Activated B cell treated with CpG ODN at 0.5 μM for 24 hours (primary cell): ENCODE measurements around the gene OASL. TPM values are rescaled to one million over a fixed set of nuclear protein-coding genes. Genes with fewer than 3 reads are reported as not detected.

ENCODE experiments used
- ATAC-seq: fragments of 200-7000 bp; cut with Tn5 transposase; one replicate; pipeline ENCODE4 v1.10.0; 2021; ENCODE audit warnings: low read depth, mild to moderate bottlenecking, moderate library complexity
- CTCF ChIA-PET: fragments of 350-600 bp; sonication (Branson Sonifier 250); formaldehyde crosslinking; loops from one replicate; lab custom pipeline; 2021; ENCODE audit warnings: antibody characterized with exemption; lab: Charles Lee
- POLR2A ChIA-PET: fragments of 350-600 bp; sonication (Branson Sonifier 250); formaldehyde crosslinking; loops from one replicate; lab custom pipeline; 2021; ENCODE audit warnings: antibody characterized with exemption; lab: Charles Lee
- DNase-seq: peaks from one replicate; pipeline ENCODE4 v3.0.0; 2022
- H3K27ac Mint-ChIP-seq: one replicate; pipeline ENCODE4 v1.8.0; 2020; ENCODE audit warnings: mixed read lengths
- H3K27me3 Mint-ChIP-seq: one replicate; pipeline ENCODE4 v1.8.0; 2021; ENCODE audit warnings: mixed read lengths
- H3K36me3 Mint-ChIP-seq: one replicate; pipeline ENCODE4 v1.8.0; 2021; ENCODE audit warnings: low read depth, mixed read lengths
- H3K4me1 Mint-ChIP-seq: one replicate; pipeline ENCODE4 v1.8.0; 2021; ENCODE audit warnings: mixed read lengths
- H3K4me3 Mint-ChIP-seq: one replicate; pipeline ENCODE4 v1.8.0; 2020; ENCODE audit warnings: mild to moderate bottlenecking, mixed read lengths
- H3K9me3 Mint-ChIP-seq: one replicate; pipeline ENCODE4 v1.8.0; 2020; ENCODE audit warnings: mixed read lengths
- CTCF ChIP-seq: fragments of 200-600 bp; IDR thresholded peaks from one replicate; pipeline ENCODE4 v1.8.0; 2022; ENCODE audit warnings: antibody characterized with exemption, mild to moderate bottlenecking
- intact Hi-C: fragments of 100-400 bp; cut with micrococcal nuclease; formaldehyde crosslinking; loops from one replicate; pipeline ENCODE4 v1.15.1; 2024
- total RNA-seq: library from RNA; stranded (reverse); gene quantifications from 2 replicates; pipeline ENCODE4 v1.2.3, GENCODE V29; 2022

The OASL gene
- total RNA-seq, 1 donor from 2014 or later: 1.4 TPM

- ChIA-PET CTCF (interaction anchor here (1.4 kb wide), 1 partner anchor 8 kb away, joined by 4 read pairs; no protein-coding TSS in a partner anchor), POLR2A (no interaction called here)
- TF ChIP-seq CTCF: no peak
- Mint-ChIP-seq H3K27me3 (no peaks in the 10 kb centered on the region), H3K27ac (no peak overlapping the region), H3K4me1 (no peaks in the 10 kb centered on the region), H3K9me3 (no peaks in the 10 kb centered on the region), H3K4me3 (no peak overlapping the region), H3K36me3 (no peaks in the 10 kb centered on the region)
- DNase-seq (no peak), ATAC-seq (no peak)
- intact Hi-C loops: no loop called here
These were observed 59.7 kb downstream of the OASL start for GRCh38 chr12:120979220-120979861.

GRCh38 chr12:120978296-120979219 is 60.5 kb downstream of the OASL start, which contains the start of gene HNF1A:
HNF1A (plus strand) TSS chr12:120978543; CDS start chr12:120978769, 226 bp downstream.
- H3K27me3 Mint-ChIP-seq: no peaks in the 10 kb centered on the region
- DNase-seq: no peak
- no peaks in the 10 kb centered on the region for H3K4me1 Mint-ChIP-seq
- no peaks in the 10 kb centered on the region for H3K9me3 Mint-ChIP-seq
- H3K36me3 Mint-ChIP-seq: no peaks in the 10 kb centered on the region
- no peak for ATAC-seq
- TF ChIP-seq CTCF: no peak
- CTCF ChIA-PET: no interaction called here
- no peak within 1 kb of the TSS for H3K27ac Mint-ChIP-seq
- POLR2A ChIA-PET: no interaction called here
- intact Hi-C loops: no loop called here
- no peak within 1 kb of the TSS for H3K4me3 Mint-ChIP-seq

- H3K4me1 Mint-ChIP-seq: no peaks in the 10 kb centered on the region
- no peak for TF ChIP-seq CTCF
- ChIA-PET POLR2A (no interaction called here), CTCF (no interaction called here)
- H3K27ac Mint-ChIP-seq: no peak overlapping the region
- no peaks in the 10 kb centered on the region for H3K27me3 Mint-ChIP-seq
- no peaks in the 10 kb centered on the region for H3K36me3 Mint-ChIP-seq
- DNase-seq (no peak), ATAC-seq (no peak)
- no peaks in the 10 kb centered on the region for H3K9me3 Mint-ChIP-seq
- no peak overlapping the region for H3K4me3 Mint-ChIP-seq
- intact Hi-C loops: no loop called here
These were observed 61.3 kb downstream of the OASL start for GRCh38 chr12:120977531-120978295.

- Mint-ChIP-seq H3K4me3 (no peak overlapping the region), H3K4me1 (peaks cover 8% of the 10 kb centered on the region), H3K9me3 (no peaks in the 10 kb centered on the region), H3K27me3 (no peaks in the 10 kb centered on the region), H3K27ac (no peak overlapping the region), H3K36me3 (no peaks in the 10 kb centered on the region)
- ChIA-PET CTCF (interaction anchor here (0.5 to 2.9 kb wide), 10 partner anchors 12 to 485 kb away, joined by 3 to 51 read pairs (median 5); partner anchors contain the start of genes CABP1 and POP5), POLR2A (interaction anchor here (0.7 kb wide), 1 partner anchor 218 kb away, joined by 4 read pairs; no protein-coding TSS in a partner anchor)
- intact Hi-C loops: loop anchor here (5.0 kb wide), 1 partner anchor 616 kb away; no protein-coding TSS in a partner anchor
- ATAC-seq (no peak), DNase-seq (no peak)
- TF ChIP-seq CTCF: no peak
These were observed 66.0 kb downstream of the OASL start for GRCh38 chr12:120972870-120973543.
